ENCODE measurements around the gene JAKMIP1.
"Not testable (repeated sequence)": the region's sequence is repeated elsewhere in the genome, so short reads cannot be mapped to it uniquely, and the experiment has no call there.

Gene JAKMIP1

GRCh38 chr4:6148506-6149205 lies 51.7 kb downstream of the JAKMIP1 start:
- H3K36me3 ChIP-seq (replicated peaks): no peaks in the 10 kb centered on the region
- DNase-seq (ENCODE audit: low spot score in 2 of 2): no peak
- in situ Hi-C loops (cut with MboI; ENCODE audit: low sequenced_read_pairs): no loop called here
- H3K27me3 ChIP-seq (ENCODE audit: low read depth): peaks cover 8% of the 10 kb centered on the region; the same call in 1 of the 2 replicates
- no peaks in the 10 kb centered on the region for H3K9me3 ChIP-seq
- no peak overlapping the region for H3K4me3 ChIP-seq
- no peaks in the 10 kb centered on the region for H3K4me1 ChIP-seq

GRCh38 chr4:6147441-6147840 lies 52.9 kb downstream of the JAKMIP1 start:
- no peaks in the 10 kb centered on the region for H3K9me3 ChIP-seq
- no peaks in the 10 kb centered on the region for H3K36me3 ChIP-seq (replicated peaks)
- H3K4me3 ChIP-seq: no peak overlapping the region
- in situ Hi-C loops (cut with MboI; ENCODE audit: low sequenced_read_pairs): no loop called here
- DNase-seq (ENCODE audit: low spot score in 2 of 2): no peak
- H3K4me1 ChIP-seq: no peaks in the 10 kb centered on the region
- peaks cover 7% of the 10 kb centered on the region; the same call in 1 of the 2 replicates for H3K27me3 ChIP-seq (ENCODE audit: low read depth)

GRCh38 chr4:6143603-6144181 lies 56.7 kb downstream of the JAKMIP1 start:
- Histone ChIP-seq H3K36me3 (replicated peaks) (no peaks in the 10 kb centered on the region), H3K4me3 (no peak overlapping the region), H3K27me3 (ENCODE audit: low read depth) (no peaks in the 10 kb centered on the region), H3K9me3 (no peaks in the 10 kb centered on the region), H3K4me1 (no peaks in the 10 kb centered on the region)
- no peak for DNase-seq (ENCODE audit: low spot score in 2 of 2)
- in situ Hi-C loops (cut with MboI; ENCODE audit: low sequenced_read_pairs): no loop called here

- Histone ChIP-seq H3K27me3 (ENCODE audit: low read depth) (no peaks in the 10 kb centered on the region), H3K36me3 (replicated peaks) (no peaks in the 10 kb centered on the region), H3K9me3 (no peaks in the 10 kb centered on the region), H3K4me3 (no peak overlapping the region), H3K4me1 (no peaks in the 10 kb centered on the region)
- no peak for DNase-seq (ENCODE audit: low spot score in 2 of 2)
- in situ Hi-C loops (cut with MboI; ENCODE audit: low sequenced_read_pairs): no loop called here
These were observed 57.3 kb downstream of the JAKMIP1 start for GRCh38 chr4:6142935-6143602.

GRCh38 chr4:6142511-6142910 lies 57.8 kb downstream of the JAKMIP1 start:
- no peaks in the 10 kb centered on the region for H3K4me1 ChIP-seq
- no peaks in the 10 kb centered on the region for H3K9me3 ChIP-seq
- in situ Hi-C loops (cut with MboI; ENCODE audit: low sequenced_read_pairs): no loop called here
- no peaks in the 10 kb centered on the region for H3K36me3 ChIP-seq (replicated peaks)
- DNase-seq (ENCODE audit: low spot score in 2 of 2): no peak
- H3K27me3 ChIP-seq (ENCODE audit: low read depth): no peaks in the 10 kb centered on the region
- no peak overlapping the region for H3K4me3 ChIP-seq

DNA sequence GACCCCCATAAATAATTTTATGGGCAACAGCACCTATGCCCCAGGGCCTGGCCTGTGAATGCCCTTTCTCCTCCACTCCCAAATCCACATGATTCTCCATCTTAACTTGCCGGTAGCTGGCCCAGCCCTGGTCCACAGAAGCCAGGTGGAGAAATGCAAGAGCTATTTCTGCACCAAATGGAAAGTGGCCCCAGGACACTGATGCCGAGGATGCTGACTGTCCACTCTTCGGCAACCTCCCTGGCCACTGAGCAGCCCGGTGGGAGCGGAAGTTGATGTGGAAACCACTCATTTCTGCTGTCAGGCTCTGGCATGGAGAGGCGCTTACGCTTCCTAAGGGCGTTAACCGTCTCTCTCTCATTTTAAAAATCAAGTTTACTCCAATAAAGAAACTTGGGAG lies 58.8 kb downstream of the JAKMIP1 start:
- no peak for DNase-seq (ENCODE audit: low spot score in 2 of 2)
- Histone ChIP-seq H3K4me3 (no peak overlapping the region), H3K4me1 (no peaks in the 10 kb centered on the region), H3K27me3 (ENCODE audit: low read depth) (no peaks in the 10 kb centered on the region), H3K9me3 (no peaks in the 10 kb centered on the region), H3K36me3 (replicated peaks) (no peaks in the 10 kb centered on the region)
- in situ Hi-C loops (cut with MboI; ENCODE audit: low sequenced_read_pairs): no loop called here

- DNase-seq (ENCODE audit: low spot score in 2 of 2); H3K4me3 ChIP-seq; in situ Hi-C loops (cut with MboI; ENCODE audit: low sequenced_read_pairs); H3K27me3 ChIP-seq (ENCODE audit: low read depth); H3K4me1 ChIP-seq; H3K36me3 ChIP-seq (replicated peaks); H3K9me3 ChIP-seq: not testable (repeated sequence)
These were observed 59.3 kb downstream of the JAKMIP1 start for GRCh38 chr4:6141021-6141420.

GRCh38 chr4:6137747-6138135 lies 62.6 kb downstream of the JAKMIP1 start:
- Histone ChIP-seq H3K4me1 (no peaks in the 10 kb centered on the region), H3K36me3 (replicated peaks) (no peaks in the 10 kb centered on the region), H3K9me3 (no peaks in the 10 kb centered on the region), H3K27me3 (ENCODE audit: low read depth) (0 out of 2 replicates have a peak, but pooled peaks cover 1% of the 10 kb centered on the region), H3K4me3 (no peak overlapping the region)
- in situ Hi-C loops (cut with MboI; ENCODE audit: low sequenced_read_pairs): no loop called here
- no peak for DNase-seq (ENCODE audit: low spot score in 2 of 2)

GRCh38 chr4:6137027-6137746 lies 63.2 kb downstream of the JAKMIP1 start:
- in situ Hi-C loops (cut with MboI; ENCODE audit: low sequenced_read_pairs): no loop called here
- no peaks in the 10 kb centered on the region for H3K36me3 ChIP-seq (replicated peaks)
- no peak for DNase-seq (ENCODE audit: low spot score in 2 of 2)

GRCh38 chr4:6134612-6135220 lies 65.6 kb downstream of the JAKMIP1 start:
- no peak for DNase-seq (ENCODE audit: low spot score in 2 of 2)
- Histone ChIP-seq H3K27me3 (ENCODE audit: low read depth) (0 out of 2 replicates have a peak, but pooled peaks cover 3% of the 10 kb centered on the region), H3K36me3 (replicated peaks) (no peaks in the 10 kb centered on the region), H3K9me3 (no peaks in the 10 kb centered on the region), H3K4me1 (no peaks in the 10 kb centered on the region), H3K4me3 (no peak overlapping the region)
- in situ Hi-C loops (cut with MboI; ENCODE audit: low sequenced_read_pairs): no loop called here

More at GRCh38 chr4:6137027-6137746, 63.2 kb downstream of the JAKMIP1 start:
- no peak overlapping the region for H3K4me3 ChIP-seq
- H3K9me3 ChIP-seq: no peaks in the 10 kb centered on the region
- H3K4me1 ChIP-seq: no peaks in the 10 kb centered on the region
- 0 out of 2 replicates have a peak, but pooled peaks cover 3% of the 10 kb centered on the region for H3K27me3 ChIP-seq (ENCODE audit: low read depth)

DNA sequence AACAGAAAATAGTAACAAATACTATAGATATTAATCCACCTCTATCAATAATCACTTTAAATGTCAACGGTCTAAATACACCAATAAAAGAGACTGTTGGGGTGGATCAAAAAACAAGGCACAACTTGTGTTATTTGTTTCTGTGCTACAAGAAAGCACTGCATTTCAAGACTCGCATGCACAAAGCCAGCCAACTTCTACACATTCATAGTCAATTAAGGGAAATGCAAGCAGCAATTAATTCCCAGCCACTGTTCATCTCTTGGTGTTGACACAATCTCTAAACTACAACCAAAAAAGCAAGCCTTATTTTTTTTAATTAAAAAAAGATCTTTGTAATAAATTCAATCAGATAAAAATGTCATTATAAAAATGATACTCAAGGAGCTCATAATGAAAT lies 67.6 kb downstream of the JAKMIP1 start:
- in situ Hi-C loops (cut with MboI; ENCODE audit: low sequenced_read_pairs): no loop called here
- no peaks in the 10 kb centered on the region for H3K9me3 ChIP-seq
- 0 out of 2 replicates have a peak, but pooled peaks cover 3% of the 10 kb centered on the region for H3K27me3 ChIP-seq (ENCODE audit: low read depth)
- no peaks in the 10 kb centered on the region for H3K36me3 ChIP-seq (replicated peaks)
- no peak for DNase-seq (ENCODE audit: low spot score in 2 of 2)
- no peaks in the 10 kb centered on the region for H3K4me1 ChIP-seq
- no peak overlapping the region for H3K4me3 ChIP-seq

DNA sequence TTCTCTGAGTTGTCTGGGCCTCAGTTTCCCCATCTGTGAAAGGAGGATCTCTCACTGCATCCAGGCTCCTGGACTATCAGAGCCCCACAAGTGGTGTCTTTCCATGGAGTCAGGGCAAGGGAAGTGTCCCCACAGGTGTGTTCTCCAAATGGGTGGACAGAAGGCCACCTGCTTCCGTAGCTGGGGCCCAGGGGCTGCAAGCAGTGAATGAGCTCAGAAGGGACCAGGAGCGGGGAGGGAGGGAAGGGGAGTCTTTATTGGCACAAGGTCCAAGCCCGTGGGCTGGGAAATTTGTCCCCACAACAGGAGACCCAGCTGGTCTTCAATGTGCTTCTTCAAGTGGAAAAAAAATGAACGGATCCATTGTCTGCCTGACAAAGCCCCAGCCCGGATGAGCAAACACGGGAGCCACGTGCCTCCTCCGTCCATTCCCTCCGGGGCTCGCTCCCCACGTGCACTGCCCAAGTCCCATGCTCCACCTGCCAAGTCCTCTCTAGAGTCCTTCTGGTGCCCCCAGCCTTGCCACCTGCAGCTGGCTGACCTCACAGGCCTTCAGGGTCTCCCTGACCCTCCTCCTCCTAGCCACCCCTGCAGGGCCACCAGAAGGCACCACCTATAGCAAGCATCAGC lies 72.0 kb downstream of the JAKMIP1 start:
- no peak overlapping the region for H3K4me3 ChIP-seq
- no peaks in the 10 kb centered on the region for H3K4me1 ChIP-seq
- DNase-seq (ENCODE audit: low spot score in 2 of 2): no peak
- H3K36me3 ChIP-seq (replicated peaks): no peaks in the 10 kb centered on the region
- no peaks in the 10 kb centered on the region for H3K9me3 ChIP-seq
- 0 out of 2 replicates have a peak, but pooled peaks cover 3% of the 10 kb centered on the region for H3K27me3 ChIP-seq (ENCODE audit: low read depth)
- in situ Hi-C loops (cut with MboI; ENCODE audit: low sequenced_read_pairs): no loop called here

Data from HAP-1 (cell line).